HG02763 (cell line): ENCODE measurements around the gene TIMP3.

ENCODE experiments used
- ATAC-seq: cut with Tn5 transposase; IDR thresholded peaks from one replicate; pipeline ENCODE4 v1.9.1; 2021; ENCODE audit warnings: mild to moderate bottlenecking, moderate library complexity; ENCODE audit not compliant: unreplicated experiment

The TIMP3 gene

DNA sequence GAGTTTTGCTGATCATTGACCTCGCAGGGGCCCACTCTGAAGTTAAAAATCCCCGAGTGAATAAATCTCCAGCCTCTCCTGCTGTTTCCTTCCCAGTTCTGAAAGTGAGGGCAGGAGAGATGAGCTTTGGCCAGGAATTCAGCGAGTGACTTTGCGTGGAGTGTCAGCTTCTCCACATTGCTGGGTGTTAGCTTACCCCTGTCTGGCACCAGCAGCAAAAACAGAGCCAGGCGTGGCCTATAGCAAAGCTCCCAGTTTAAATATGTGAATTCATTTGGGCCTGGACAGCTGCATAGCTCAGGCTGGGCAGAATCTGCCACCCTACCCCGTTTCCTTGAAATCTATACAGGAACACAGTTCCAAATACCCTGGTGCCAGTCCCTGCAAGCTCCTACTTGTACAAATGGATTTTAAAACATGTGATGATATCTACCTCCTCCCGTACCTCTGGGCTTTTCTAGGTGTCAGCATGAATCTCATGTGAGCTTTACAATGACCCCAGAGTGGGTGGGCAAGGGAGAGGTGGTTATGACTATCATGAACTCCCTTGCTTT lies 25.6 kb downstream of the TIMP3 start:
- no peak for ATAC-seq

DNA sequence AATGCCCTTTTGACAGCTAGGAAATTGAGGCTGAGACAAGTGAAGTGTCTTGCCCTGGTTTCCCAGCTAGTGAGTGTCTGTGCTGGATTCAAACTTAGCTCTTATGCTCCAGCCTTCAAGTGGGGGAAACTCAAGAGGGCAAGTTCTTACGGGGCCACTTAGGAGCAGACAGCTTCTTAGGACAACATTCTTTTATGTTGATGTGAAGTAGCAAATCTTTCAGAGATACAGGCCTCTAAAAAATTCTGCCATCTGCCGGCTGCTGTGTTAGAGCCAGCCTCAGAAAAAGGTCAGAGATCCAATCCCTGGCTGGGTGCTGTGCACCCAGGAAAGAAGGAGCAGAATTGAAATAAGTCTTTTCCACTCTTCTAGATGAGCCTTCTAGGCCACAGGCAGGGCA lies 26.6 kb downstream of the TIMP3 start:
- ATAC-seq: no peak

DNA sequence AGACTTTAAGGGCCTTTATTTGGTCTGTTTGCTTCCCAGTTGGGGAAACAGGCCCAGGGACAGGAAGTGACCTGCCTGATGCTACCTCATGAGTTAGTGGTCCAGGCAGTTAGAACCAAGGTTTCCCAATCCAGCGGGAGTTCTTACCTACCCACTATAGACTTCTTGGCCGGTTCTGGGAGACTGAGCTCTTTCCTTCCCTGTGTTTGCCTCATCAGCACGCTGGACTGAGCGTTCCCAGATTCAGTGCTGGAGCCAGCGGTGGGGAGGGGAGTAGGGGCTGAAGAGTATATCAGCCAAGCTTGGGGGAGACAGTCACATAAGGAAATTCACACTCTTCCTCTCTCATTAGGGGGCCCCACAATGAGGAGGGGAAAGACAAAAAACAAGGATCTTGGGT lies 27.1 kb downstream of the TIMP3 start:
- no peak for ATAC-seq

DNA sequence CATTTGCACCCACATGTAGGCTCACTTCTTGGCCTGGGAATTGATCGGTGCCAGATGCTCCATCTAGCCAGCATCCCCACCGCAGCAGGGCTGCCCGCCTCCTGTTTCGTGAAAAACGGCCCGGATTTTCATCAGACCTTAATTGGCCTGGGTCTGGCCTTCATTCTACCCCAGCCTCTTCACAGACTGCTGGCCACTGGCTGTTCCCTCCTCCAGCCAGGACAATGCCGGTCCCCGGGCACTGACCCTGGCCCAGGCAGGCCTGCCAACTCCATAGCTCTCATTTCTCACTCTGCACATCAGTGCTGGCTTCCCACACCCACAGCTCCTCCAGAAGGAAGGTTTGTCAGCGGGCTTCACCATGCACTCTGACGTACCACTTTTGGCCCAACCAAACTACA lies 27.9 kb downstream of the TIMP3 start:
- no peak for ATAC-seq

DNA sequence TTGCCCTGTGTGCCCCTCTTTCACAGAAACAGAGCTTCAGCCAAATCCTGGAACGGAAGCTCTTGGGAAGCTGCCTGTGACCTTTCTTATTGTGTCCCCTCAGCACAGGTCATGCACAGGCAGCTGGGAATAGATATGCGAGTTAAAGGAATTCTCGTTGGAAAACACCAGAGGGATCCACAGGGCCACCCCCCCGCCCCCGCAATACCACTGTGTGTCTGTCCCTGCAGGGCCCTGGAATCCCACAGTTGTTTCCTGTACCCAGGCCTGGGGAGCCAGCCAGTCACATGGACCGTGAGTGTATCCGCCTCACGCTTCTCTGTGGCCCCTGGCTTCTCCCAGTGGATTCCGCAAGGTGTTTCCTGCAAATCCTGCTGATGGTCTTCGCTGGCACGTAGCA lies 29.0 kb downstream of the TIMP3 start:
- ATAC-seq: no peak

DNA sequence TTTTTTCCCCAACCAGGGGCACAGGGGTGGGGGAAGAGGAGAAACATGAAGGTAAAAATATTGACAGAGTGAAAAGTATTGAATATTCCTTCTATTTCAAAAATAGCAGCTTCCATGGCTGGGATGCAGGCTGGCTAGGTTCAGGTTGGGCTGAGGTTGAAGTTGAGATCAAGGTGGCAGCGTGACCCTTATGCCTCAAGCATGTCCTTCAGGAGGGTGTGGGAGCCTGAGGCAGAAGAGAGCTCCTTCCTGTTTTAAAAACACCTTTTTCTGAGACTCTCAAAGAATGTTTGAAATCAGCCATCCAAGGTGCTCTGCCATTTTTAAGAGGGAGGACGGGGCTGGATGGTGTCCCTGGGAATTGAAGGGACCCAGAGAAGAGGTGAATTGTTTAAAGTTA lies 29.5 kb downstream of the TIMP3 start:
- ATAC-seq: no peak

DNA sequence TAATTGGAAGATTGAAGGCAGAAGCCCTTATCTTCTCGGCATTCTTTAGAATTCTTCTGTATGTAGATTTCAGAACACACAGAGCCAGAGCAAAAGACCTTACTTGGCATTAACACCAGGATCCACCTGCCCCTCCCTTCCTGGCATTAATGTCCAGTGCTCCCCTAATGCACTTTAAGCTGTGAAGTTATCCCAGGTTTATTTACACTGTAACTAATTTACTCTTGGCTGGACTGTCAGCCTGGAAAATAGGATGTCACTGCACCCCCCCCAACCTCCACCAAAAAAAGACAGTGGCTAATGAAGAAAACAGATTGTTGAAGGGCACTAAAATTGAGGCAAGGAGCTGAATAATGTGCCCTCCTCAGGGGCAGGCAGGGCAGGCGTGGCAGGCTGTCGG lies 30.1 kb downstream of the TIMP3 start:
- no peak for ATAC-seq

DNA sequence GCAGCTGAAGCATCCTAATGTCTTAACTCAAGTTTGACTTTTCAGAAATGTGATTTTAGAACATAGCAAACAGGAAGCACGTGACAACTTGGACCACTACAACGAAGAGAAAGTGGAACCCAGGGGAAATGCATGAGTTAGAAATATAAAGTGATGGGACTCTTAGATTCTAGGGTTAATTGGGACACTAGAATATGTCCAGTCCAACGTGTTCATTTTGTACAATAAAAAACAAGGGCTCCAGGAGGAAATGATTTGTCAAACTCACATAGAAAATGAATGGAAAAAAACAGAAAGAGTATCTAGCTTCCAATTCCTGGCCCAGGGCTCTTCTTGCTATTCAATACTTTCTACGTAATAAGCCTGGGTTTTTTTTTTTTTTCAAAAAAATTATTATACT lies 30.7 kb downstream of the TIMP3 start:
- no peak for ATAC-seq

DNA sequence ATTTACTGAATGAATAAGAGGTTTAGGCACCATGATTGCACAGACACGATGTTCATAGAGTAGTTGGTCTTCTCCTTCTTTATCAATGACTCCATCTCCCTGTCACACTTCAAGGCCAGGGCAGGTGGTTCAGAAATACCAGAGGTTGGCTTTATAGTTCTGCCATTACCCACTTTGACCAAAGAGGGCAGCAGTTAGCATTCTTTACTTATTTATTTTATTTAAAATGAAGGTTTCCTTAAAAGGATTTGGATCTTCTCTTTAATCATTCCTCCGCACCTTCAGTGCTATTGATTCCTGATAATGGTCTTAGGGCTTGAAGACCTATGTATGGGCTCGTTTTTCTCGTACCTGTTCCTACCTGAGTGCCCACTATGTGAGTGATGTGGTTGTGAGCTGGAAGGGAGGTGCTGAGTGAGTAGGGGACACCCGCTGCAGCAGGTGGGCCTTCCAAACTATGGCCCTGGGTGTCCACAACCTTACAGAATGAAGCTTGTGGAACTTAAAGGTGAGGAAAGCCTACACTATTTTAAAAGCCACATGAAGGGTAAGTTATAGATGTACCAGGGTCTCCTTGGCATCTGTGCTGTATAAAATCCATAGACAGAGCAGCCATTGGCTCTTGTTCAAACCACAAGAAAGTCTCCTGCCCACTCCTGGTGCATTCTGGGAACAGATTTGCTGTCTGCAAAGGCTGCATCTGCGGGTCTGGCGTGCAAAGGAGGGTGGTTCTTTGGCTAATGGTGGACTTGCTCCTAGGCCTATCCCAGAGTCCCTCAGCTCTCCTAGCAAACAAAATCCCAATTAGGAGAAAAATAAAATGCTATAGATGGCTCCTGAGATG lies 35.0 kb downstream of the TIMP3 start:
- ATAC-seq: no peak

DNA sequence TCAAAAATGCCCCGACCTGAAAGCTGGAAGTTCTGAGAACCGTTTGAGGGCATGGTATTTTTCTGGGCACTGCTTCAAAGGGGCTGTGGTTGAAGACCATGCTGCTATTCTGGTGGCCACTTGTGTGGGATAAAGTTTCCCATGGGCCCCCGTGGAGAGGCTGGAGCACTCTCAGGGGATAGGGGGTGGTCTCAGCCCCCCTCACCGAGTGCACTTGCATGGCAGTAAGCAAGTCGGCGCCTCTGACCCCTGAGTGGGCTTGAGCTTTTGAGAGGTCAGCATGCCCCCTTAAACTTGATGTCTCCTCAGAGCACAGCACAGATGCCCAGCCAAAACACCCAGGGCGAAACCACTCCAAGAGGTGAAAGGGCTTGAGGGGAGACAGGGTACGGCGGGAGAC lies 35.6 kb downstream of the TIMP3 start:
- ATAC-seq: no peak

DNA sequence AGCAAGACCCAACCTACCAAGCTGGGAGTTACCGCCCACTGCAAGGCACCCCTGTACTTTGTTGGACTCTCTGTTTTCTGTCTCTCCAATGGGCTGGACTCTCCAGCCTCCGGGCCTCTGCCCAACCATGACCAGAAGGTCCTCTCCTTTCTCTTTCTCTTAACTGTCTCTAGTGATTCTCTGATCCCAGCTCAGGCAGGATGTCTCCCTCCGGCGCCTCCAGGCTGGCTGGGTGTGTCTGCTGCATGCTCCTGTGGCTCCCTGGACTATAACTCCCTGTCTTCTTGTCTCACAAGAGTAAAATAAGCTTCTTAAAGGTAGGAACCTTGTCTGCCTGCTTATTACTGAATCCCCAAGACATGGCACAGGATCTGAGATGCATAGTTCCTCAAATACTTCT lies 36.3 kb downstream of the TIMP3 start:
- ATAC-seq: no peak

DNA sequence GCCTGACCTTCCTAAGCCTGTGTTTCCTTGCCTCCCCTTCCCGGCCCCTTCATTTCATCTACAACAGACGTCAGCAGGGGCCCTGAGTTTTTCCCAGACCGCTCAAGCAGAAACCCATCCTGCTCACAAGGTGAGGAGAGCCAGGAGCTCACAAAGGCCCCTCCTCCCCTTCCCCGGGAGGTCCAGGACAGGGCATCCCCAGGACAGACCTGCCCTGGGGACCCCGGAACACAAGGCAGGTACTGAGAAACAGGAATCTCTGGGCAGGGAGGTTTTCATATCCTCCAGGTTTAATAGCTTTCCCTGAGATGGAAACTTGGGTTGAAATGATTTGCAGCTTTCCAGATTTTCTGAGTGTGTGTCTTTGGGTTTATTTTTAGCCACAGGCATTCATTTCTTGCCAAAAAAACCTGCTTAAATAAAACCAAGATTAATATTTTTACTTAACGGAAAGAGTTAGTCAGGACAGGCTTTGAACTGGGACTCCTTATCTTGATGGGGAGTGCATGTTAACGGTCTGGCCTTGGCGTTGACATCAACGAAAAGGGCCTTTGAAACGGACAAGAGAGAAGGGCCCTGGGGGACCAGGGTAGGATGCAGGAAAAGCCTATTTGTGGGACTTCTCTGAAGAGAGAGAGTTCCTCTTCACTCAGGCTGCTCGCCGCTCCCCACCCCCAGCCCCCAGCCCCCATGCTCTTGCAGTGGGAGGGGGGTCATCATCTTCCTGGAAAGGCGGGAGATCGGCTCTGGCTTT lies 38.5 kb downstream of the TIMP3 start:
- no peak for ATAC-seq

DNA sequence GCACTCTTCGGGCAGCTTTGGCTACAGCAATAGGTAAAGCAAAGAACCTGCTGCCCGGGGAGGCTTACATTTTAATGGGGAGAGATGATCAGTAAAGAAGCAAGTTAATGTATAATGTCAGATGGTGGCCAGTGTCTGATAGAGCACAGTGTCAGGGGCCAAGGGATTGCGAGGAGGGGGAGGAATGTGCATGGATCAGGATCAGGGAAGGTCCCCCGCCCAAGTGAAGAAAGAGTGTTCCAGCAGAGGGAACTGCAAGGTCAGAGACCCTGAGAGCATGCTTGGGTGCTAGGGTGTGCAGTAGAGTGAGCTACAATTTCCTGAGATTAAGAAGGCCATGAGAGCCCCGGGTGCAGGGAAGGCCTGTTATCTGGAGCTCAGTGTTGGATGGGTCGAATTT lies 39.7 kb downstream of the TIMP3 start:
- no peak for ATAC-seq

DNA sequence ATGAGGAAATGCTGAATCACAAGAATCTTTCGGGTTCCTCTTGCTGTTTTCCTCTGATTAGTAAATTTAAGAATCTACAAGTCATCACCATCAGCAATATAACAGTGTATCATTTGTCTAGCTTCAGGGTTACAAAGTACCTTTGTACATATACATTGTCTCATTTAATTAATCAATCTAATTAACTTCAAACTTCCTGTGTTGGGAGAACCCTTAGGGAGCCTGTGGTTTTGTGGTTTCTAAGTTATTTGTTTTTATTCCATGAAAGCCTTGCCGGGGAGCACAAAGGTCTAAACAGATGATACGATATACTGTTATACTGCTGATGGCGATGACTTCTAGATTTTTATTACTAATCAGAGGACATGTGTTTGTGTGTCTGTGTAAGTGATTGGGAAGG lies 41.0 kb downstream of the TIMP3 start:
- no peak for ATAC-seq

DNA sequence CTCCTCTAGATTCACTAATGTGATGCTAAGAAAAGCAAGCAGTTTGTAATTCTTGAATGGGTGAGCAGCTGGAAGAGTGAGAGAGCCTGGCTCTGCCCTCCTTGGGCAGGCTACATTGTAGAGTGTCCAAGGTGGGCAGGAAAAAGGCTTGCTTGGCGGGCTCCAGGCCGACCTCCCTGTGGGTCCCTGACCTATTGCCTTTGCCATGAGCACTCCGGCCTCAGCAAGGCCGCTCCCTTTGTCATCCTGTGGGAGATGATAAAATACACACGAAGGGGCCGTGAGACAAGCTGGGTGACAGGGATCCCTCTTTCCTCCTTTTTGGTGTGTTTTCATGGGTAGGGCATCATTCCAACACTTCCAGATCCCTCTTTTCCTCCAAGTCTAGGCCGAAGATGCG lies 41.8 kb downstream of the TIMP3 start:
- ATAC-seq: no peak

DNA sequence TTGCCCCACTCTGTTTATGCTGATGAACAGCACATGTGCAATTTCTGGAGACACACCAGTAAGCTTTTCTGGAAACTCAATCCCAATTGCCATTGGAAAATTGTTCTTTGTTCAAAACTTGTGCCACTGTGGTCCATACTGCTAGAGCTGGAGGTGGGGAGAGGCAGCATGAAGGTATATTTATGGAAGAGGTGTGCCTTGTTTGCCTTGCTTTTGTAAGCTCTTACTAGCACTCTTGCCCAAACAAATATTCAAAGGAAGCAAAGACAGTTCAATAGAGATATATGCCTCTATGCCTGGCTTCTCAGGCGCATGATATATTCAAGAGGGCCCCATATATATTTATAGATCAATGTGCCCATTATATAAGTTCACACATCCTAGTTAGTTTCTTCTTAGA lies 42.7 kb downstream of the TIMP3 start:
- no peak for ATAC-seq

DNA sequence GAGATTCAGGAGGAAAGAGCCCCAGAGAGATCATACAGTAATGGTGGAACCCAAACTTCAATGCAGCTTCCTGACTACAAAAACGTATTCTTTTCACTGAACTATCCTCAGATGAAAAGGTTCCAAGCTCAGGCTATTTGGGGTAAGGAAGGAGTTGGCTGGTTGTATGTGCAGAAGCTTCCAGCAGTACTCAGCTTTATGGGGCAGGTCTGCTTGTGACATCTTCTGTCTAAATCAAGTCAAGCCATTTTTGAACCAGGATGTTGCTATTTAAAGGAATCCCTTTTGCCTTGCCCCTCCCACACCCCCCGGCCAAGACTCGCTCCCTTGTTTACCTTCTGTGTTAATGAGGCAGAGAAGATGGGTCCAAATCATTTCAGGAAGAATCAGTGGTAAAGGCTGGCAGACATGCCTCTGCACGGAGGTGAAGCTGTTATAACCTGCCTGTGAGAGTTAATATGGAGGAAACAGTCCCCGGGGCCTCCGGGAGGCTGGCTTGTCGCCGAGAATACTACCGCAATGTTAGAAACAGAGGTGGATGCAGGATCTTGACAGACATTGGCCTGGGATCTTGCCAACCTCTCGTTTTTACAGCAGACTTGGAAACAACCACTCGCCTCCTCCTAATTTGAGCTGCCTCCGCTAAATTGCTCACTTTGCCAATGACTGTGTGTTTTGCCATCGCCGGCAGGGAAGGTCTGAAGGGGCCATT lies 45.4 kb downstream of the TIMP3 start:
- no peak for ATAC-seq

DNA sequence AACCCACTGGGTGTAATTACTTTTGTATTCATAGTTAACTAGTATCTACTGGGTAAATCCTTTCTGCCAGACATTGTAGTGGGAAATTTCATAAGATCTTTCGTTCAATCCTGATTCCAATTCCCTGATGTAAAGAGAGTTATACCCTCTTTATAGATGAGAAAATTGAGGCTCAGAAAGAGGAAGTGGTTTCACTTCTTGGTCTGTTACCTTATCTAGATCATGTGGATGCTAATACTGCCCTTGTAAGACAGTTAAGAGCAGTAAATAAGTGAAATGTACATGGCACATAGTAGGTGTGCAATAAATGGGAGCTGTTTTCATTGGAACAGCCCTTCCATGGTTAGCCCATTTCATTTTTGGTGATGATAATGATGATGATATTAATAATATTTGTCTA lies 46.7 kb downstream of the TIMP3 start:
- no peak for ATAC-seq

DNA sequence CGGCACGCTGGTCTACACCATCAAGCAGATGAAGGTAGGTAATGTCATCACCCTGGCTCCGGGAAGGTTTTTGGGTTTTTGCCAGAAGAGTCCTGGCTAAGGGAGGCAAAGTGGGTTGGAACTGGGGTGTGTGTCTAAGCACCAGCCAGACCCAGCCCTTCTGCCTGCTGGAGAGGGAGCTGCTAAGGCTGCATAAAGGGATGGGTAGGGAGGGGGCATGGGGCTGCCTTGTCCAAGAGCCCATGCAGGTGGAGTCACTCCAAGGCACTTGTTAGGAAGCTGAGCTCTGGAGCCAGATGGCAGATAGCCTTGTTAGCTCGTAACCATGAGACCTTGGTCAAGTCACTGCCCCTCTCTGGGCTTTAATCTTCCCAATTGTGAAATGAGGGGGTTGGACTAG lies 48.0 kb downstream of the TIMP3 start:
- no peak for ATAC-seq

DNA sequence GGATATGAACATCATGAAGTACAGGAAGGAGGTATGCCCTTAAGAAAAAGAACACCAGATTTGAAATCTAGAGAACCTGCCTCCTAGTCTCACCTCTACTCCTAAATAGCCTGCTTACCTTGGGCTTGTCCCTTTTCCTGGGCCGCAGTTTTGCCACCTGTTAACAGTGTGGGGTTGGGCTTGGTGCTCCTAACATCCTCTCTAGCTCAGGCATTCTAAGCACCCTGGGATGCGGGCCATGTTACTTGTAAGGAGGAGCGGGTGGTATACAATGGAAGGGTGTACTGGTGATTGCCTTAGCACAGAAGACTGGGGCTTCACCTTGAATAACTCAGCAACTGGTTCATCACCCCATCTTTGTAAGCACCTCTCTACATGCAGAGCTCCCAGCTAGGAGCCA lies 48.7 kb downstream of the TIMP3 start:
- ATAC-seq: no peak
